Endothelial cell of umbilical vein (primary cell): ENCODE measurements around the gene TET2. TPM values are rescaled to one million over a fixed set of nuclear protein-coding genes. Genes with fewer than 3 reads are reported as not detected.

Experiments
- BruUV-seq: library from RNA; stranded (reverse); fragments of 400-500 nt; replicated peaks from 2 replicates; lab custom pipeline; 2021; lab: Mats Ljungman, UMichigan
- CTCF ChIA-PET: fragments of 300-600, 350-600 bp; sonication (Branson Sonifier 250); formaldehyde crosslinking; loops from one replicate; lab custom pipeline; 2021; ENCODE audit warnings: antibody characterized with exemption, inconsistent platforms; lab: Charles Lee
- POLR2A ChIA-PET: fragments of 300-600, 350-600 bp; sonication (Branson Sonifier 250); formaldehyde crosslinking; loops from one replicate; lab custom pipeline; 2021; ENCODE audit warnings: antibody characterized with exemption, inconsistent platforms; lab: Charles Lee
- DNase-seq: peaks from one replicate; pipeline ENCODE4 v3.0.0-alpha.2; 2011; ENCODE audit warnings: low read depth, low spot score
- FAIRE-seq: peaks from 2 replicates; lab custom pipeline; 2011; peaks lifted over from hg19 to GRCh38; lab: Jason Lieb, UNC
- H2AFZ ChIP-seq: 2 replicates; pipeline ENCODE4 v1.6.0; 2012; ENCODE audit warnings: low read depth, low read length, control low read depth, inconsistent platforms
- H3K27ac ChIP-seq: 2 replicates; pipeline ENCODE4 v1.5.1; 2011; ENCODE audit warnings: low read depth, mild to moderate bottlenecking, control low read depth, low read length, moderate library complexity; ENCODE audit not compliant: insufficient read depth
- H3K27me3 ChIP-seq, 2 experiments: 2 replicates each; pipeline versions ENCODE4 v1.6.0 to v1.6.1; 2011; ENCODE audit warnings: low read length in 2 of 2, mixed read lengths in 1 of 2; ENCODE audit not compliant: control insufficient read depth in 2 of 2, insufficient read depth in 2 of 2
- H3K36me3 ChIP-seq, 2 experiments: 2 replicates in 1 of 2; 3 replicates in 1 of 2; pipeline ENCODE4 v1.5.1; 2011; ENCODE audit warnings: low read length in 2 of 2, mild to moderate bottlenecking in 1 of 2, moderate library complexity in 1 of 2; ENCODE audit not compliant: control insufficient read depth in 2 of 2, insufficient read depth in 2 of 2; ENCODE audit errors: extremely low read depth in 1 of 2
- H3K4me1 ChIP-seq: 3 replicates; pipeline ENCODE4 v1.5.1; 2011; ENCODE audit warnings: mild to moderate bottlenecking, low read length; ENCODE audit not compliant: control insufficient read depth, insufficient read depth; ENCODE audit errors: extremely low read depth
- H3K4me2 ChIP-seq: 2 replicates; pipeline ENCODE4 v1.6.1; 2011; ENCODE audit warnings: low read length, control low read depth, mixed read lengths; ENCODE audit not compliant: insufficient read depth
- H3K4me3 ChIP-seq, 3 experiments: fragments of 200-600 bp in 1 of 3; sonication (generic), shearing (Covaris generic) in 1 of 3; replicated peaks in 1 of 3; 2 replicates each; pipeline ENCODE4 v1.5.1; 2011 to 2016; ENCODE audit warnings: control low read depth in 3 of 3, low read length in 3 of 3, mild to moderate bottlenecking in 2 of 3, inconsistent platforms in 1 of 3, low read depth in 1 of 3, moderate library complexity in 1 of 3; ENCODE audit not compliant: insufficient read depth in 1 of 3
- H3K79me2 ChIP-seq: 2 replicates; pipeline ENCODE4 v1.6.0; 2012; ENCODE audit warnings: low read length, inconsistent platforms; ENCODE audit not compliant: control insufficient read depth, insufficient read depth
- H3K9ac ChIP-seq: replicated peaks from 2 replicates; pipeline ENCODE3; 2011; ENCODE audit warnings: low read length, control low read depth; ENCODE audit not compliant: insufficient read depth; ENCODE audit errors: extremely low read depth
- H3K9me1 ChIP-seq: replicated peaks from 3 replicates; pipeline ENCODE4 v1.6.0; 2011; ENCODE audit warnings: mild to moderate bottlenecking, low read length; ENCODE audit not compliant: control insufficient read depth, insufficient read depth; ENCODE audit errors: extremely low read depth
- H3K9me3 ChIP-seq: replicated peaks from 2 replicates; pipeline ENCODE4 v1.5.1; 2012; ENCODE audit warnings: low read length, inconsistent platforms; ENCODE audit not compliant: control insufficient read depth, insufficient read depth
- H4K20me1 ChIP-seq: replicated peaks from 2 replicates; pipeline ENCODE3; 2011; ENCODE audit warnings: mild to moderate bottlenecking, low read length; ENCODE audit not compliant: control insufficient read depth, insufficient read depth; ENCODE audit errors: extremely low read depth
- EZH2 ChIP-seq: IDR thresholded peaks from 2 replicates; pipeline ENCODE4 v1.6.1; 2012; ENCODE audit warnings: borderline replicate concordance, low read depth, mild to moderate bottlenecking, moderate library complexity, low read length, inconsistent platforms; ENCODE audit not compliant: severe bottlenecking
- FOS ChIP-seq: IDR thresholded peaks from 2 replicates; pipeline ENCODE4 v1.6.1; 2011; ENCODE audit warnings: mild to moderate bottlenecking, low read length, moderate library complexity, borderline replicate concordance; ENCODE audit not compliant: insufficient read depth
- GATA2 ChIP-seq: IDR thresholded peaks from 2 replicates; pipeline ENCODE4 v1.7.0; 2011; ENCODE audit warnings: low read depth, mild to moderate bottlenecking, moderate library complexity, mixed read lengths, low read length; ENCODE audit not compliant: insufficient read length, insufficient read depth
- JUN ChIP-seq: IDR thresholded peaks from 2 replicates; pipeline ENCODE4 v1.6.1; 2011; ENCODE audit warnings: borderline replicate concordance, low read depth; ENCODE audit not compliant: insufficient read length, insufficient read depth
- MAX ChIP-seq: IDR thresholded peaks from 2 replicates; pipeline ENCODE4 v1.6.1; 2011; ENCODE audit not compliant: insufficient read depth, insufficient read length
- MYC ChIP-seq: IDR thresholded peaks from one replicate; pipeline ENCODE4 v1.6.1; 2011; ENCODE audit warnings: mild to moderate bottlenecking, low read depth, low read length
- POLR2A ChIP-seq: IDR thresholded peaks from 2 replicates; pipeline ENCODE4 v1.6.1; 2012; ENCODE audit warnings: low read depth, mild to moderate bottlenecking, control low read depth, low read length
- POLR2AphosphoS5 ChIP-seq: IDR thresholded peaks from 2 replicates; pipeline ENCODE4 v1.6.1; 2012; ENCODE audit warnings: low read depth, mild to moderate bottlenecking, control low read depth, low read length, moderate library complexity; ENCODE audit not compliant: insufficient read depth
- dilution Hi-C: fragments of 300-500 bp; cut with MboI; formaldehyde crosslinking; loops from one replicate; pipeline ENCODE4 v1.15.0; 2019; ENCODE audit warnings: low sequenced_read_pairs; ENCODE audit not compliant: extremely low pct_ligation_motif_present
- intact Hi-C: fragments of 100-400 bp; cut with micrococcal nuclease; formaldehyde crosslinking; loops from one replicate; pipeline ENCODE4 v1.10.0; 2022
- polyA plus RNA-seq, 4 experiments: library from polyadenylated mRNA; depleted of rRNA in 3 of 4; stranded (reverse) in 3 of 4; unstranded in 1 of 4; fragments of >200 nt; gene quantifications; 2 replicates each; pipeline versions ENCODE4 v1.2.1 to v1.2.3, GENCODE V29; 2011 to 2012; ENCODE audit warnings: missing spikeins in 1 of 4
- total RNA-seq: library from RNA; stranded (reverse); gene quantifications from 2 replicates; pipeline ENCODE4 v1.2.3, GENCODE V29; 2021
- TF ChIP-seq, protein P1 (sequence below), 2 donors: IDR thresholded peaks; 1 replicate in 1 of 2; 2 replicates in 1 of 2; pipeline ENCODE4 v1.5.1; 2011; ENCODE audit warnings: low read length in 2 of 2, mild to moderate bottlenecking in 2 of 2, moderate library complexity in 2 of 2, control low read depth in 1 of 2, inconsistent platforms in 1 of 2, low read depth in 1 of 2; ENCODE audit not compliant: insufficient read depth in 1 of 2; ENCODE audit errors: extremely low read depth in 1 of 2

TET2 gene
- total and polyA plus RNA-seq, 2 donors (not counting 3 experiments of a cell fraction or from before 2014, with no cell fraction given) = 4.8 to 17.5 TPM

- BruUV-seq = no TSS peak
- H3K27me3 ChIP-seq = no peaks in the 10 kb centered on the region
- no peaks in the 10 kb centered on the region for H3K9me3 ChIP-seq
- no peak overlapping the region for H2AFZ ChIP-seq
- no peak overlapping the region for H3K4me3 ChIP-seq
- no peak overlapping the region for H3K27ac ChIP-seq
- H3K4me2 ChIP-seq = no peak overlapping the region
- peaks cover 11% of the 10 kb centered on the region for H3K4me1 ChIP-seq
- intact Hi-C loops (no loop called here), dilution Hi-C loops (no loop called here)
- no peak for TF ChIP-seq MAX
- no peak for TF ChIP-seq POLR2AphosphoS5
- TF ChIP-seq EZH2 = no peak
- no peak for TF ChIP-seq JUN
- TF ChIP-seq MYC = no peak
- TF ChIP-seq FOS = no peak
- TF ChIP-seq, protein P1, sequence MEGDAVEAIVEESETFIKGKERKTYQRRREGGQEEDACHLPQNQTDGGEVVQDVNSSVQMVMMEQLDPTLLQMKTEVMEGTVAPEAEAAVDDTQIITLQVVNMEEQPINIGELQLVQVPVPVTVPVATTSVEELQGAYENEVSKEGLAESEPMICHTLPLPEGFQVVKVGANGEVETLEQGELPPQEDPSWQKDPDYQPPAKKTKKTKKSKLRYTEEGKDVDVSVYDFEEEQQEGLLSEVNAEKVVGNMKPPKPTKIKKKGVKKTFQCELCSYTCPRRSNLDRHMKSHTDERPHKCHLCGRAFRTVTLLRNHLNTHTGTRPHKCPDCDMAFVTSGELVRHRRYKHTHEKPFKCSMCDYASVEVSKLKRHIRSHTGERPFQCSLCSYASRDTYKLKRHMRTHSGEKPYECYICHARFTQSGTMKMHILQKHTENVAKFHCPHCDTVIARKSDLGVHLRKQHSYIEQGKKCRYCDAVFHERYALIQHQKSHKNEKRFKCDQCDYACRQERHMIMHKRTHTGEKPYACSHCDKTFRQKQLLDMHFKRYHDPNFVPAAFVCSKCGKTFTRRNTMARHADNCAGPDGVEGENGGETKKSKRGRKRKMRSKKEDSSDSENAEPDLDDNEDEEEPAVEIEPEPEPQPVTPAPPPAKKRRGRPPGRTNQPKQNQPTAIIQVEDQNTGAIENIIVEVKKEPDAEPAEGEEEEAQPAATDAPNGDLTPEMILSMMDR (IDR thresholded peaks at IDR 0.05; ENCODE audit: extremely low read depth in 1 of 2, insufficient read depth in 1 of 2, low read depth in 1 of 2, low read length in 2 of 2) = no peak
- TF ChIP-seq POLR2A = no peak
- TF ChIP-seq GATA2 = no peak
- H3K9me1 ChIP-seq = no peaks in the 10 kb centered on the region
- CTCF ChIA-PET = no interaction called here
- no peaks in the 10 kb centered on the region for H3K36me3 ChIP-seq
- H3K79me2 ChIP-seq = peaks cover 11% of the 10 kb centered on the region
- DNase-seq (no peak), FAIRE-seq (no peak)
- no peaks in the 10 kb centered on the region for H4K20me1 ChIP-seq
- POLR2A ChIA-PET = no interaction called here
- H3K9ac ChIP-seq = no peak overlapping the region
These were observed 59.5 kb downstream of the TET2 start for GRCh38 chr4:105206214-105206613.
